ENCODE measurements around the gene LAPTM5.
"Not testable (repeated sequence)": the region's sequence is repeated elsewhere in the genome, so short reads cannot be mapped to it uniquely, and the experiment has no call there.

The LAPTM5 gene

GRCh38 chr1:30794260-30794659 is 36.7 kb upstream of the LAPTM5 start:
- no peaks in the 10 kb centered on the region for H3K36me3 ChIP-seq (ENCODE audit: insufficient read depth, low read length)
- no peak overlapping the region for H3K27ac ChIP-seq (ENCODE audit: low read depth, low read length)
- H3K4me3 ChIP-seq (ENCODE audit: low read depth in 1 of 2, low read length in 2 of 2), result no peak overlapping the region

GRCh38 chr1:30793209-30793608 is 35.6 kb upstream of the LAPTM5 start:
- peaks cover 11% of the 10 kb centered on the region for H3K4me1 ChIP-seq (ENCODE audit: insufficient read depth, low read length)
- H3K9ac ChIP-seq (ENCODE audit: low read length), result no peak overlapping the region
- H3K27me3 ChIP-seq (ENCODE audit: control insufficient read depth in 1 of 2, insufficient read depth in 2 of 2, low read length in 2 of 2), result no peaks in the 10 kb centered on the region
- no peaks in the 10 kb centered on the region for H3K9me3 ChIP-seq (ENCODE audit: low read length)
- H3K4me3 ChIP-seq (ENCODE audit: low read depth in 1 of 2, low read length in 2 of 2), result no peak overlapping the region
- no peaks in the 10 kb centered on the region for H3K36me3 ChIP-seq (ENCODE audit: insufficient read depth, low read length)
- no peak overlapping the region for H3K27ac ChIP-seq (ENCODE audit: low read depth, low read length)

More at GRCh38 chr1:30794260-30794659, 36.7 kb upstream of the LAPTM5 start:
- peaks cover 20% of the 10 kb centered on the region for H3K4me1 ChIP-seq (ENCODE audit: insufficient read depth, low read length)
- H3K9me3 ChIP-seq (ENCODE audit: low read length), result no peaks in the 10 kb centered on the region
- no peaks in the 10 kb centered on the region for H3K27me3 ChIP-seq (ENCODE audit: control insufficient read depth in 1 of 2, insufficient read depth in 2 of 2, low read length in 2 of 2)
- H3K9ac ChIP-seq (ENCODE audit: low read length), result no peak overlapping the region

- Histone ChIP-seq H3K4me3 (ENCODE audit: low read depth in 1 of 2, low read length in 2 of 2) (no peak overlapping the region), H3K27ac (ENCODE audit: low read depth, low read length) (no peak overlapping the region), H3K4me1 (ENCODE audit: insufficient read depth, low read length) (peaks cover 11% of the 10 kb centered on the region), H3K9ac (ENCODE audit: low read length) (no peak overlapping the region), H3K27me3 (ENCODE audit: control insufficient read depth in 1 of 2, insufficient read depth in 2 of 2, low read length in 2 of 2) (no peaks in the 10 kb centered on the region), H3K9me3 (ENCODE audit: low read length) (no peaks in the 10 kb centered on the region), H3K36me3 (ENCODE audit: insufficient read depth, low read length) (no peaks in the 10 kb centered on the region)
These were observed 34.3 kb upstream of the LAPTM5 start for GRCh38 chr1:30791868-30792267.

GRCh38 chr1:30790850-30791778 is 33.5 kb upstream of the LAPTM5 start:
- H3K27me3 ChIP-seq (ENCODE audit: control insufficient read depth in 1 of 2, insufficient read depth in 2 of 2, low read length in 2 of 2), result no peaks in the 10 kb centered on the region
- H3K4me3 ChIP-seq (ENCODE audit: low read depth in 1 of 2, low read length in 2 of 2), result no peak overlapping the region
- no peak overlapping the region for H3K27ac ChIP-seq (ENCODE audit: low read depth, low read length)
- no peak overlapping the region for H3K9ac ChIP-seq (ENCODE audit: low read length)
- H3K9me3 ChIP-seq (ENCODE audit: low read length), result no peaks in the 10 kb centered on the region
- H3K36me3 ChIP-seq (ENCODE audit: insufficient read depth, low read length), result no peaks in the 10 kb centered on the region
- H3K4me1 ChIP-seq (ENCODE audit: insufficient read depth, low read length), result peaks cover 11% of the 10 kb centered on the region

- H3K4me1 ChIP-seq (ENCODE audit: insufficient read depth, low read length); H3K9ac ChIP-seq (ENCODE audit: low read length); H3K9me3 ChIP-seq (ENCODE audit: low read length); H3K4me3 ChIP-seq (ENCODE audit: low read depth in 1 of 2, low read length in 2 of 2); H3K27me3 ChIP-seq (ENCODE audit: control insufficient read depth in 1 of 2, insufficient read depth in 2 of 2, low read length in 2 of 2); H3K27ac ChIP-seq (ENCODE audit: low read depth, low read length); H3K36me3 ChIP-seq (ENCODE audit: insufficient read depth, low read length): not testable (repeated sequence)
These were observed 32.6 kb upstream of the LAPTM5 start for GRCh38 chr1:30790256-30790525.

GRCh38 chr1:30789388-30790255 is 32.0 kb upstream of the LAPTM5 start:
- H3K9me3 ChIP-seq (ENCODE audit: low read length), result no peaks in the 10 kb centered on the region

GRCh38 chr1:30788580-30789387 is 31.2 kb upstream of the LAPTM5 start:
- Histone ChIP-seq H3K4me1 (ENCODE audit: insufficient read depth, low read length) (no peaks in the 10 kb centered on the region), H3K4me3 (ENCODE audit: low read depth in 1 of 2, low read length in 2 of 2) (no peak overlapping the region), H3K36me3 (ENCODE audit: insufficient read depth, low read length) (no peaks in the 10 kb centered on the region), H3K9ac (ENCODE audit: low read length) (no peak overlapping the region), H3K27me3 (ENCODE audit: control insufficient read depth in 1 of 2, insufficient read depth in 2 of 2, low read length in 2 of 2) (no peaks in the 10 kb centered on the region), H3K9me3 (ENCODE audit: low read length) (no peaks in the 10 kb centered on the region), H3K27ac (ENCODE audit: low read depth, low read length) (no peak overlapping the region)

More at GRCh38 chr1:30789388-30790255, 32.0 kb upstream of the LAPTM5 start:
- no peak overlapping the region for H3K9ac ChIP-seq (ENCODE audit: low read length)
- no peak overlapping the region for H3K4me3 ChIP-seq (ENCODE audit: low read depth in 1 of 2, low read length in 2 of 2)
- H3K27me3 ChIP-seq (ENCODE audit: control insufficient read depth in 1 of 2, insufficient read depth in 2 of 2, low read length in 2 of 2), result no peaks in the 10 kb centered on the region
- H3K27ac ChIP-seq (ENCODE audit: low read depth, low read length), result no peak overlapping the region
- no peaks in the 10 kb centered on the region for H3K36me3 ChIP-seq (ENCODE audit: insufficient read depth, low read length)
- peaks cover under 1% of the 10 kb centered on the region for H3K4me1 ChIP-seq (ENCODE audit: insufficient read depth, low read length)

GRCh38 chr1:30787856-30788495 is 30.4 kb upstream of the LAPTM5 start:
- Histone ChIP-seq H3K36me3 (ENCODE audit: insufficient read depth, low read length) (no peaks in the 10 kb centered on the region), H3K27me3 (ENCODE audit: control insufficient read depth in 1 of 2, insufficient read depth in 2 of 2, low read length in 2 of 2) (no peaks in the 10 kb centered on the region), H3K9me3 (ENCODE audit: low read length) (no peaks in the 10 kb centered on the region), H3K4me3 (ENCODE audit: low read depth in 1 of 2, low read length in 2 of 2) (no peak overlapping the region), H3K9ac (ENCODE audit: low read length) (no peak overlapping the region), H3K4me1 (ENCODE audit: insufficient read depth, low read length) (peaks cover 2% of the 10 kb centered on the region), H3K27ac (ENCODE audit: low read depth, low read length) (no peak overlapping the region)

- Histone ChIP-seq H3K9ac (ENCODE audit: low read length) (no peak overlapping the region), H3K9me3 (ENCODE audit: low read length) (no peaks in the 10 kb centered on the region), H3K4me3 (ENCODE audit: low read depth in 1 of 2, low read length in 2 of 2) (no peak overlapping the region), H3K27me3 (ENCODE audit: control insufficient read depth in 1 of 2, insufficient read depth in 2 of 2, low read length in 2 of 2) (no peaks in the 10 kb centered on the region), H3K4me1 (ENCODE audit: insufficient read depth, low read length) (peaks cover 8% of the 10 kb centered on the region), H3K36me3 (ENCODE audit: insufficient read depth, low read length) (no peaks in the 10 kb centered on the region), H3K27ac (ENCODE audit: low read depth, low read length) (no peak overlapping the region)
These were observed 29.7 kb upstream of the LAPTM5 start for GRCh38 chr1:30787266-30787665.

- Histone ChIP-seq H3K27me3 (ENCODE audit: control insufficient read depth in 1 of 2, insufficient read depth in 2 of 2, low read length in 2 of 2) (no peaks in the 10 kb centered on the region), H3K36me3 (ENCODE audit: insufficient read depth, low read length) (no peaks in the 10 kb centered on the region), H3K9me3 (ENCODE audit: low read length) (no peaks in the 10 kb centered on the region), H3K4me3 (ENCODE audit: low read depth in 1 of 2, low read length in 2 of 2) (no peak overlapping the region), H3K9ac (ENCODE audit: low read length) (no peak overlapping the region), H3K27ac (ENCODE audit: low read depth, low read length) (no peak overlapping the region), H3K4me1 (ENCODE audit: insufficient read depth, low read length) (peaks cover 8% of the 10 kb centered on the region)
These were observed 28.9 kb upstream of the LAPTM5 start for GRCh38 chr1:30786264-30786991.
